ENCODE measurements around the gene PABPC4L. TPM values are rescaled to one million over a fixed set of nuclear protein-coding genes. Genes with fewer than 3 reads are reported as not detected.

PABPC4L gene
- total and polyA plus RNA-seq, 2 of the 4 experiments (the other 2 are of a cell fraction): 0.26 to 0.72 TPM

DNA sequence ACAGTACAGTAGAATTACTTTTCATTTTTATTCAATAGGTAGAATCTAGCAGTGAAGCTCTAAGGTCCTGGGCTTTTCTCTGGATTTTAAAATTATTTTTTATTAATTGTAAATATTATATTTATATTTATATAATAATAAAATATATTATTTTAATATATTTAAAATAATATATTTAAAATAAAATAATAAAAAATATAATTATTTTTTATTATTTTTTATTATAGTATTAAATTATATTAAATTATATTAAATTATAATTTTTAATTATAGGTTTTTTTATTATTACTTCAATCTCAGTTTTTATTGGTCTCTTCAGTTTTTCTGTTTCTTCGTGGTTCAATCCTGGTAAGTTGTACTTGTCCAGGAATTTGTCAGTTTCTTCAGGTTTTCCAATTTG lies 49.7 kb upstream of the PABPC4L start:
- dilution Hi-C loops (cut with HindIII; ENCODE audit: low sequenced_read_pairs, unreplicated experiment): no loop called here
- TF ChIP-seq, protein P1, sequence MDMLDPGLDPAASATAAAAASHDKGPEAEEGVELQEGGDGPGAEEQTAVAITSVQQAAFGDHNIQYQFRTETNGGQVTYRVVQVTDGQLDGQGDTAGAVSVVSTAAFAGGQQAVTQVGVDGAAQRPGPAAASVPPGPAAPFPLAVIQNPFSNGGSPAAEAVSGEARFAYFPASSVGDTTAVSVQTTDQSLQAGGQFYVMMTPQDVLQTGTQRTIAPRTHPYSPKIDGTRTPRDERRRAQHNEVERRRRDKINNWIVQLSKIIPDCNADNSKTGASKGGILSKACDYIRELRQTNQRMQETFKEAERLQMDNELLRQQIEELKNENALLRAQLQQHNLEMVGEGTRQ (IDR thresholded peaks at IDR 0.05; ENCODE audit: low read depth, low read length): no peak
- TF ChIP-seq BHLHE40 (IDR thresholded peaks at IDR 0.05; ENCODE audit: low read depth, low read length) (no peak), MAFK (IDR thresholded peaks at IDR 0.05; ENCODE audit: low read depth, low read length) (no peak), POLR2A (IDR thresholded peaks at IDR 0.05; ENCODE audit: low read depth, low read length) (no peak), SMC3 (IDR thresholded peaks at IDR 0.05; ENCODE audit: low read depth, low read length) (no peak), RAD21 (IDR thresholded peaks at IDR 0.05; ENCODE audit: low read length) (no peak), FOS (IDR thresholded peaks at IDR 0.05; ENCODE audit: low read depth, low read length) (no peak), MXI1 (IDR thresholded peaks at IDR 0.05; ENCODE audit: borderline replicate concordance, low read depth, low read length) (no peak), RCOR1 (IDR thresholded peaks at IDR 0.05; ENCODE audit: insufficient replicate concordance, low read length) (no peak), CHD1 (IDR thresholded peaks at IDR 0.05; ENCODE audit: low read depth, low read length) (no peak)
- TF ChIP-seq, protein P2, sequence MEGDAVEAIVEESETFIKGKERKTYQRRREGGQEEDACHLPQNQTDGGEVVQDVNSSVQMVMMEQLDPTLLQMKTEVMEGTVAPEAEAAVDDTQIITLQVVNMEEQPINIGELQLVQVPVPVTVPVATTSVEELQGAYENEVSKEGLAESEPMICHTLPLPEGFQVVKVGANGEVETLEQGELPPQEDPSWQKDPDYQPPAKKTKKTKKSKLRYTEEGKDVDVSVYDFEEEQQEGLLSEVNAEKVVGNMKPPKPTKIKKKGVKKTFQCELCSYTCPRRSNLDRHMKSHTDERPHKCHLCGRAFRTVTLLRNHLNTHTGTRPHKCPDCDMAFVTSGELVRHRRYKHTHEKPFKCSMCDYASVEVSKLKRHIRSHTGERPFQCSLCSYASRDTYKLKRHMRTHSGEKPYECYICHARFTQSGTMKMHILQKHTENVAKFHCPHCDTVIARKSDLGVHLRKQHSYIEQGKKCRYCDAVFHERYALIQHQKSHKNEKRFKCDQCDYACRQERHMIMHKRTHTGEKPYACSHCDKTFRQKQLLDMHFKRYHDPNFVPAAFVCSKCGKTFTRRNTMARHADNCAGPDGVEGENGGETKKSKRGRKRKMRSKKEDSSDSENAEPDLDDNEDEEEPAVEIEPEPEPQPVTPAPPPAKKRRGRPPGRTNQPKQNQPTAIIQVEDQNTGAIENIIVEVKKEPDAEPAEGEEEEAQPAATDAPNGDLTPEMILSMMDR (conservative IDR thresholded peaks at IDR 0.05; ENCODE audit: low read depth, low read length): no peak
- intact Hi-C loops (cut with micrococcal nuclease): no loop called here
- Histone ChIP-seq H3K9me1 (ENCODE audit: insufficient read depth, low read length) (no peaks in the 10 kb centered on the region), H3K4me3 (ENCODE audit: insufficient read depth, low read depth, low read length) (no peak overlapping the region), H2AK5ac (ENCODE audit: low read depth, low read length) (no peak overlapping the region), H2BK15ac (ENCODE audit: low read depth, low read length) (no peak overlapping the region), H4K91ac (ENCODE audit: insufficient read depth, low read depth, low read length) (no peak overlapping the region), H2BK120ac (ENCODE audit: low read depth, low read length) (no peak overlapping the region), H4K20me1 (ENCODE audit: insufficient read depth, low read length) (no peaks in the 10 kb centered on the region), H3K14ac (replicated peaks; ENCODE audit: low read depth, low read length) (no peak overlapping the region), H2AFZ (replicated peaks; ENCODE audit: low read length, poor library complexity) (no peak overlapping the region), H3K27ac (ENCODE audit: insufficient read depth, low read length) (no peak overlapping the region), H3K79me1 (ENCODE audit: low read depth in 1 of 2, low read length in 2 of 2) (no peaks in the 10 kb centered on the region), H3K36me3 (ENCODE audit: control insufficient read depth, insufficient read depth, low read length) (no peaks in the 10 kb centered on the region), H2BK20ac (ENCODE audit: low read depth, low read length) (no peak overlapping the region), H4K5ac (ENCODE audit: low read depth, low read length) (no peak overlapping the region), H3K56ac (ENCODE audit: extremely low read depth, insufficient read depth, low read length) (no peak overlapping the region), H3K4me1 (ENCODE audit: control insufficient read depth, insufficient read depth, low read length) (no peaks in the 10 kb centered on the region), H3K18ac (ENCODE audit: low read depth, low read length) (no peak overlapping the region), H3K4me2 (ENCODE audit: low read depth, low read length) (no peak overlapping the region), H3K9ac (ENCODE audit: low read depth, low read length) (no peak overlapping the region), H4K8ac (ENCODE audit: low read depth in 2 of 2, low read length in 2 of 2) (no peak overlapping the region), H3K23ac (ENCODE audit: low read depth, low read length) (no peak overlapping the region), H2BK5ac (ENCODE audit: low read depth, low read length, poor library complexity, severe bottlenecking) (no peak overlapping the region), H3K9me3 (ENCODE audit: control insufficient read depth, insufficient read depth, low read length) (no peaks in the 10 kb centered on the region), H3K4ac (ENCODE audit: low read depth, low read length) (no peak overlapping the region), H2AK9ac (replicated peaks; ENCODE audit: low read depth, low read length, poor library complexity) (no peak overlapping the region), H3K27me3 (ENCODE audit: control insufficient read depth, insufficient read depth, low read length) (no peaks in the 10 kb centered on the region)
- DNase-seq: no peak
- WGBS, 2 experiments (ENCODE audit: extremely low coverage in 2 of 2, insufficient read length in 1 of 2): no CpG with 5 or more reads among the region's 1 CpG
- no TSS peak for BruUV-seq (replicated peaks)
- ATAC-seq (ENCODE audit: low read depth): no peak
- POLR2A ChIA-PET (ENCODE audit: unreplicated experiment): no interaction called here
- CTCF ChIA-PET: no interaction called here
- in situ Hi-C loops (cut with MboI; ENCODE audit: low sequenced_read_pairs): no loop called here

All from IMR-90 (cell line).